Activated CD8-positive, alpha-beta memory T cell treated with anti-CD3 and anti-CD28 coated beads for 24 hours (primary cell): Measurements from ENCODE around the gene TMPRSS11B.
"Not testable (repeated sequence)": the region's sequence is repeated elsewhere in the genome, so short reads cannot be mapped to it uniquely, and the experiment has no call there.

ENCODE experiments used
- DNase-seq: peaks from one replicate; pipeline ENCODE4 v3.0.0-alpha.2; 2020

Gene TMPRSS11B, protein sequence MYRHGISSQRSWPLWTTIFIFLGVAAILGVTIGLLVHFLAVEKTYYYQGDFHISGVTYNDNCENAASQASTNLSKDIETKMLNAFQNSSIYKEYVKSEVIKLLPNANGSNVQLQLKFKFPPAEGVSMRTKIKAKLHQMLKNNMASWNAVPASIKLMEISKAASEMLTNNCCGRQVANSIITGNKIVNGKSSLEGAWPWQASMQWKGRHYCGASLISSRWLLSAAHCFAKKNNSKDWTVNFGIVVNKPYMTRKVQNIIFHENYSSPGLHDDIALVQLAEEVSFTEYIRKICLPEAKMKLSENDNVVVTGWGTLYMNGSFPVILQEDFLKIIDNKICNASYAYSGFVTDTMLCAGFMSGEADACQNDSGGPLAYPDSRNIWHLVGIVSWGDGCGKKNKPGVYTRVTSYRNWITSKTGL

DNA sequence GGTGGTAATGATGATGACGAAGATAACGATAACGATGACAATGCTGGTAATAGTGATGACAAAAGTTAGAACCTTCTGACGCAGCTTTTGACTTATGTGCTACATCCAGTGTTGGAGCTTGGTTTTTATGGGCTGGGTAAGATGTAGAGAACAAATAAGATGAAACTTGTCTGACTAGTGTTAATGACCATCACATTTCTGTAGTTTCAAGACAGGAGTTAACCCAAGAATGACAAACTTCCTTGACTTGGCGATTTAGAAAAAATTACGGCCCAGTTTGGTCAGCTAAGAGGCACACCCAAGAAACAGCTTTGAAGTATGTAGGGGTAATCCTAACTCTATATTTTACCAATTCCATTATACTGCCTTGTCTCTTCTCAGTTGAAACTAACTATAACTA, at the start of gene TMPRSS11B:
TSS of gene TMPRSS11B (minus strand) at position 101 of the 400 bp plus-strand sequence. CDS start 136 bp downstream, outside the sequence.
- DNase-seq = no peak

DNA sequence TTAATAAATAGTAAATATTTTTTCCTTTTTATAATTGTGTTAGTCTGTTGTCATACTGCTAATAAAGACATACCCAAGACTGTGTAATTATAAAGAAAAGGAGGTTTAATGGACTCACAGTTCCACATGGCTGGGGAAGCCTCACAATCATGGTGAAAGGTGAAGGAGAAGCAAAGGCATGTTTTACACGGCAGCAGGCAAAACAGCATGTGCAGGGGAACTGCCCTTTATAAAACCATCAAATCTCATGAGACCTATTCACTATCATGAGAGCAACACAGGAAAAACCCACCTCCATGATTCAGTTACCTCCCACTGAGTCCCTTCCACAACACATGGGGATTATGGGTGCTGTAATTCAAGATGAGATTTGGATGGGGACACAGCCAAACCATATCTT, 45.8 kb upstream of the TMPRSS11B start:
- DNase-seq = no peak

DNA sequence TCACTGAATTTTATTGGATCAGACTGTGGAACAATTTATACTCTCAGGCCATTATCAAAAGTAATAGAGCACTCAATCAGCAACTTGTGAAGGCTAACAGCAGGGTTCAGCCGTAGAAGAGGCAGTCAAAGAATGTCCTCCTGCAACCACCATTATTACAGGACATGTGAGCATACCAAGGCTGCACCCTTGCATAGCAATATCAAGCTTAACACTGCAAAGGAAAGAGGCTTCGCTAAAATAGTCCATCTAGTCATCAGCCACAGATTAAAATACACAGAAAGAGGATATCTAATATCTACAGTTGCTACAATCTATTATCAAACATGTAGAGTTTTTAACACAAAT, 42.9 kb upstream of the TMPRSS11B start:
- DNase-seq = no peak

DNA sequence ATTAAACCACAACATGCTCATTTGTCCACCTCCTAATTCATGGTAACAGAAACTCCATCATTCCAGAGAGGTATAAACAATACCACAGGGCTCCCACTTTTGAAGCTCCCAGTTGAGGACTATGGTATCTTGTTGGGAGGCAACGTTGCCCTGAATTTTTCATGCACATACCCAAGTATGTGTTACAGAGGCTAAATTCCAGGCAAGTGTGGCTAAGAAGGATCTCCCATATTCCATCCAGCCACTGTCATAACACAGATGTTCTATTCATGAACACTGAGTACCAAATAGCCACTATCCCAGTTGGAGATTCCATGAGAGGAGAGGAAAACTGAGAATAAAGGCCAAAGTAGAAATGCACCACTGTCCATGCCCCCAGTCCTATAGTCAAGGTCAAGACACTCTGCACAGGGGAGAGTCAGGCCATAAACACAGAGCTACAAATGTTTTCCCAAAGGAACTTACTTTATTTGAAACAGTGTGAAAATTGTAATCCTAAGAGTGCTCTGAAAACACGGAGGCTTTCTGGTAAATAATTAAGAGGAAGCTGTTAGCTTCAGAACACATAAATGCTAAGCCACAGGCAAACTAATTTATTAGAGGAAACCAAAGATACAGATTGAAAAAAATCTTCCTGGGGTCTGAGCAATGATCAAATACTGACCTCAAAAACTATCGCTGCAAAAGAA, 42.4 kb upstream of the TMPRSS11B start:
- no peak for DNase-seq

DNA sequence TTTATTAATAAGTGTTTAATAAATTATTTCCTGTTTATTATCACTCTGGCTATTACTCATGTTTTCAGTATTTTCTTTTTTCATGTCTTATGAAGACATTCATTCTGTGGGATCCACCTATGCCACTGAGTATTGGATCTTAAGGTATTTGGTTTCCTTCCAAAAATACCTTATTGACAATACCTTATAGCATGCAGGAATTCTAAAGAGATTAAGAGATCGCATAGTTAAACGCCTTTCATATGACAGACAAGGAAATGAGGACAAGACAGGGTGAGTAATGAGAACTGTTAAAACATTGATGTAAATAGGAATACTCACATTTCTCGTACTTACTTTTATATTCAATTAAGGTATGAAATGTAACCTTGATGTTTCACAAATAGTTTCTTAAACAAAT, 38.2 kb upstream of the TMPRSS11B start:
- DNase-seq = no peak

DNA sequence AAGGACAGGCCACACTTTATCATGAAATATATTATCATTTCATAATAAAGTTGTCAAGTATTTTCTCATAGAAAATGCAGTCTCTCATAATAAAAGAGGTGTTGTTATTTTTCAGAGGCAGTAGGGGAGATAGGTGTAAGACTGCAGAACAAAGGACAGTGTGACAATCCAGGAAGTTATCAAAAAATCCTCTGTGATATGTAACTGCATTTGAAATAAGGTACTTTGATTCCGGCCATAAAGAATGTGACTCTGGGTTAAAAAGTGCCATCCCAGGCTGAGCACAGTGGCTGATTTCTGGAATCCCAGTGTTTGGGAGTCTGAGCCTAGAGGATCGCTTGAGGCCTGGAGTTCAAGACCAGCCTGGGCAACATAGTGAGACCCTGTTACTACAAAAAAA, 37.6 kb upstream of the TMPRSS11B start:
- no peak for DNase-seq

DNA sequence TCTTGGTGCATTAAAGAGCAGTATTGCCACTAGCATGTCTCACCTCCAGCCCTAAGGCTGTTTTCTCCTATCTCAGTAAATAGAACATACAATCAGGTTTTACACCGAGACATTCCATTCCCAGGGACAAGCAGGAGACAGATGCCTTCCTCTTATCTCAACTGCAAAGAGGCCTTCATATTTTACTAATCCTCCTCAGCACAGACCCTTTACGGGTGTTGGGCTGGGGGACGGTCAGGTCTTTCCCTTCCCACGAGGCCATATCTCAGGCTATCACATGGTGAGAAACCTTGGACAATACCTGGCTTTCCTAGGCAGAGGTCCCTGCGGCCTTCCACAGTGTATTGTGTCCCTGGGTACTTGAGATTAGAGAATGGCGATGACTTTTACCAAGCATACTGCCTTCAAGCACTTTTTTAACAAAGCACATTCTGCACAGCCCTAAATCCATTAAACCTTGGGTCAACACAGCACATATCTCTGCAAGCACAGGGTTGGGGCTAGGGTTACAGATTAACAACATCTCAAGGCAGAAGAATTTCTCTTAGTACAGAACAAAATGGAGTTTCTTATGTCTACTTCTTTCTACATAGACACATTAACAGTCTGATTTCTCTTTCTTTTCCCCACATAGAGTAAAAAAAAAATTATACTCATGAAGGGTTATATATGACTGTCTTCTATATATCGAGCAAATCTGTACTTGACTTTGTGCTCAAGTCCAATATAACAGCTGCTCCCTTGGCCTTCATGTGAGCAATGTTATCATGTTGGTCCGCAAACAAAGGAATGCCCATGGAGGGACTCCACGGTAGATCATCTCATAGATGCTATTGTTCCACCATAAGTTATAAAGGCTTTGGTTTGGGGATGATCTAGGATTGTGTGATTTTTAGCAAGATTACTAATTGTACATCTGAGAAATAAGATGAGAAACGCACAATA, 36.6 kb upstream of the TMPRSS11B start:
- DNase-seq = not testable (repeated sequence)

DNA sequence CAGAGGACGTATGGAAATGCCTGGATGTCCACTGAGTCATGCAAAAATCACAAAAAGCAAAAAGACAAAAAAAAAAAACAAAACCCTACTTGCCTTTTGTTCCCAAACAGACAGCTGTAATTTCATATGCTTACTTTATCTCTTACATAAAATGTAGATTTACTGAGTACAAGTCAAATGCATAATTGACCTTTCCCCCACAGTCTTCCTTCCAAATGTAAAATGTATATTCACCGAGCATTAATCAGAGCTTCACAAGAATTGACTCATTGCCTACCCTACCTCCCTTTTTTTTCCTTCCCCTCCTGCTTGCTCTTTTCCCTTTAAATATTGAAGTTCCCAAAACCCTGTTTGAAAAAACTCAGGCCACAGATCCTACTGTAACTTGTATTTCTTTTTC, 32.5 kb upstream of the TMPRSS11B start:
- DNase-seq = no peak

DNA sequence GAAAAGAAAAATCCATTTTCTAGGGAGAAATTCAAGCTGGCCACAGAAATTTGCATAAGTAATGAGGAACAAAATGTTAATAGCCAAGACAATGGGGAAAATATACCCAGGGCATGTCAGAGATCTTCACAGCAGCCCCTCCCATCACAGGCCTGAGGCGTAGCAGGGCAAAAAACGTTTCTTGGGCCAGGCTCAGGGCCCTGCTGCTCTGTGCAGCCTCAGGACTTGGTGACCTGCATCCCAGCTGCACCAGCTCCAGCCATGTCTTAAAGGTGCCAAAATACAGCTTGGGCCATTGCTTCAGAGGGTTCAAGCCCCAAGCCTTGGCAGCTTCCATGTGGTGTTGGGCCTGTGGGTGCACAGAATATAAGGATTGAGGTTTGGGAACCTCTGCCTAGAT, 32.1 kb upstream of the TMPRSS11B start:
- no peak for DNase-seq

DNA sequence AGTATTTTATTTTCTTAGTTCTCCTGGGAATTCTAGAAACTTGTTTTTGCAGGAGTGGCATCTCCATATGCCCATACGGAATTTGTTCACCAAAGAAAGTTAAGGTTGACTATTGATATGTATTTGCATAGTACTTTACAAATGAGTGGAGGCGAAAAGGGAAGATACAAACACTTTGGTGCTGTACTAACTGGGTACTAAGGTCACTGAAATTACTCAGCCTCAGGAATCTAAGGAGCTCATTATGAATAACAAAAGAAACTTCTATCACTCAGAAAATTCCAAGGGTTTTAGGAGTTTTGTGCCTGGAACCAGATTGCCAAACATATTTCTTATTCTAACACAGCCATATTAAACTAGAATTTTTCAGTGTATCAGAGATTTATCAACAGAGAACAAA, 27.4 kb upstream of the TMPRSS11B start:
- no peak for DNase-seq

DNA sequence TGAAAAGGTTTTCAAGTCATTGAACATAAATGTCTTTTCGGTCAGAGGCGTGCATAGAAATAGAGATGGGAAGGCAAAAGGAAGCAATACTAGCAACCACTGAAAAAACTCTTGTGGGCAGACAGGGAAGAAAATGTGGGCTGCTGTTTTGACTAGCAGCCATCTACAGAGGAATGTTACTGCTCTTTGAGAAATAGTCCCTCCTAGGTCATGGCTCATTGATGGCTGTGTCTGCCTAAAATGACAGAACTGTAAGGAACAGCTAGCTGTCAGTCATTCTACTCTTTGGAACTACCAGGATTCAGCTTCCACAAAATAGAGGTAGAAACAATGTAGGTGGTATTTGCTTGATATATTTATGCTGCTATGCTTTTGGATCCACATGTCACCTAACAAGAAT, 26.9 kb upstream of the TMPRSS11B start:
- DNase-seq = no peak

DNA sequence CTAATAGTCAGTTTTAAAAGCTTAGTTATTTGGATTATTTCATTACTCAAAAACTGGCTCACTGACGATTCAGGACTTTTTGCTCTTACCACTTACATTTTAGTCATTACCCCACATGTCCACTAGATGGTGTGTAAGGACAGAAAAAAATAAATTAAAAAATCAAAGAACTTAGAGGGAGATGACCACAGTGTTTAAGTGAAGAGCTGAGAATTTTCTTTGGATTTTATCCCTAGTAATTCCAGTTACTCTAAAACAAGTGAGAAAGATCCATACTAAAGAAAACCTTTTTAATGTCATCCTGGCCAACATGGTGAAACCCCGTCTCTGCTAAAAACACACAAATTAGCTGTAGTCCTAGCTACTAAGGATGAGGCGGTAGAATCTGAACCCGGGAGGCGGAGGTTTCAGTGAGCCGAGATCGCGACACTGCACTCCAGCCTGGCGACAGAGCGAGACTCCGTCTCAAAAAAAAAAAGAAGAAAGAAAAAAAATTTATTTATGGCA, 26.4 kb upstream of the TMPRSS11B start:
- DNase-seq = no peak

DNA sequence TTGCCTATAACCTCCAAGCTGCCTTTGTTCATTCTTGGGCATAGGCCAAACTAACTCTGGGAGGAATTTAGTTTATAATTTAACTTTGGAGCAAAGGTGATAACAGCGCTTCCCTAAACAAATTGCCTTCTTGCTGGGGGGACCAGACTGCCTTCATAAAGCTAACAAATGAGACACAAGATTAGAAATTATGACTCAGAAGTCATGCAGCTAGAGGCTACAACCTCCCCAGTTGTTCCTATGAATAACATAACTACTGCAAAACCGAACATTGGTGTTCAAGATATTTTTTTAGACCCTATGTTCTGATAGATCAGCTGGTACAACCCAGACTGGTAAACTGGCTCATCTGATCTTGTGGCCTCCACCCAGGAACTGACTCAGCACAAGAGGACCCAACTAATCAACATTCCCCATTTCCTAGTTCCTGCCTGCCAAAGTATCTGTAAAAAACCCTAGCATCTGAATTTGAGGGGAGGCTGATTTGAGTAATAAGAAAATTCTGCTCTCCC, 22.0 kb upstream of the TMPRSS11B start:
- DNase-seq = no peak

DNA sequence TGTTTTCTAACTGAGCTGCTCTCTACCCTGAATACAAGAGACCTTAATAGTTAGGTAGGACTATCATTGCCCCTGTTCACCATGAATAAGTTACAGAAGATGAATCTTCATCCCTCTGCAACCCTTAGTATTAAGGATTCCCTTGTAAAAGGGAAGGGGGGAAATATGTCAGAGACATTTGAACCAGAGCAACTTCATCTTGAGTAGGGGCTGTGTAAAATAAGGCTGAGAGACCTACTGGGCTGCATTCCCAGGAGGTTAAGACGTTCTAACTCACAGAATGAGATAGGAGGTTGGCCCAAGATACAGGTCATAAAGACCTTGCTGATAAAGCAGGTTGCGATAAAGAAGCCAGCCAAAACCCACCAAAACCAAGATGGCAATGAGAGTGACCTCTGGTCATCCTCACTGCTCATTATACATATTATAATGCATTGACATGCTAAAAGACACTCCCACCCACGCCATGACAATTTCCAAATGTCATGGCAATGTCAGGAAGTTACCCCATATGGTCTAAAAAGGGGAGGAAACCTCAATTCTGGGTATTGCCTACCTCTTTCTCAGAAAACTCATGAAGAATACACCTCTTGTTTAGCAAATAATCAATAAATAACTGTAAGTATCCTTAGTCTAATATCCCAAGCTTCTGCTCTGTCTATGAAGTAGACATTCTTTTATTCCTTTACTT, 19.5 kb upstream of the TMPRSS11B start:
- DNase-seq = no peak

DNA sequence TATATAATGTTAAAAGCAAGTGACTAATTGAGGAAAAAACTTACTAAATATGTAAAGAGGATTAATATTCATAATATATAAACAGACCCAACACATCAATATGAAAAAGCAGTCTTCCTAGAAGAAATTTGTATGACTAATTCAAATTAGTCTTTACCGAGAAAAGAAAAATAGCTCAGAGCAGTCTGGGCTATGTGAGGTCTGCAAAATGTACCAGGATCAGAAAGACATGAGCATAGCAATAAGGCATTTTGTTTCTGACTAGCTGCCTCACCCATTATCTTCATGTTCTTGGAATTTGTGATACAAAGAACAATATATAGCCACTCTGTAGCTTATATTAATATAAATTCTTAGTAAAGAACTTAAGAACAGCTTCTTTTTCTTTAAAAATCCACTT, 13.7 kb upstream of the TMPRSS11B start:
- DNase-seq = no peak

DNA sequence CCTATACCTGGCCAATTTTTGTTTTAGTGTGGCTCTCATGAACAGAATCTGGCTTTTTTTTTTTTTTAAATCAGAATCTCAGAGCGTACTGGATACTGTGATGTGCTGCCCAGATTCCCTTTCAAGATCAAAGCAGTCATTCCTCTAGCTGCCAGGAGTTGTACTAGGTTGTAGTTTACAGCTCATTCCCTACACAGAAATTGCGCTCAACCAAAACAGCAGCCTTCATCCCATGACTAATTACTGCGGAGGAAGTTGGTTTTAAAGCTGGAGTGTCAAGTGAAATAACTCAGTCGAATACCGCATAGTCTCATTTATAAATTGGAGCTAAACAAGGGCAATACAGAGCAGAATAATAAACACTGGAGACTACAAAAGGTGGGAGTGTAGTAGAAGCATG, 12.2 kb upstream of the TMPRSS11B start:
- no peak for DNase-seq

DNA sequence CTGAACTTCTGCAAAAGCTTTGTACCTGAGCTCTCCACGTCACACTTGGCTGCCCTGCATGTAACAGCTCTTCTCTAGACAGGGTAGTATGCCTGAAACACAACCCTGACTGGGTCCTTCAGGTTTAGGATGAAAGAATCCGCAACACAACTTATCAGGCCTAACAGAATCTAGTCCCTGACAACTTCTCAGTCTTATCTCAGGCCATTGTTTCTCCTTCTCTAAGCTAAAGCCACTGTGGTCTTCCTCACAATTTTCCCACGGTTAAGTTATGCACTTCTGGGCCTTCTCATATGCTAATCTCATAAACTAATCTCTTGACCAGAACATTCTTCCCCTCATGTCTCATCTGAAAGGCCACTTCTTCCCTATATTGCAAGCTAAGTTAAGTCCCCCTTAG, 10.8 kb upstream of the TMPRSS11B start:
- no peak for DNase-seq

DNA sequence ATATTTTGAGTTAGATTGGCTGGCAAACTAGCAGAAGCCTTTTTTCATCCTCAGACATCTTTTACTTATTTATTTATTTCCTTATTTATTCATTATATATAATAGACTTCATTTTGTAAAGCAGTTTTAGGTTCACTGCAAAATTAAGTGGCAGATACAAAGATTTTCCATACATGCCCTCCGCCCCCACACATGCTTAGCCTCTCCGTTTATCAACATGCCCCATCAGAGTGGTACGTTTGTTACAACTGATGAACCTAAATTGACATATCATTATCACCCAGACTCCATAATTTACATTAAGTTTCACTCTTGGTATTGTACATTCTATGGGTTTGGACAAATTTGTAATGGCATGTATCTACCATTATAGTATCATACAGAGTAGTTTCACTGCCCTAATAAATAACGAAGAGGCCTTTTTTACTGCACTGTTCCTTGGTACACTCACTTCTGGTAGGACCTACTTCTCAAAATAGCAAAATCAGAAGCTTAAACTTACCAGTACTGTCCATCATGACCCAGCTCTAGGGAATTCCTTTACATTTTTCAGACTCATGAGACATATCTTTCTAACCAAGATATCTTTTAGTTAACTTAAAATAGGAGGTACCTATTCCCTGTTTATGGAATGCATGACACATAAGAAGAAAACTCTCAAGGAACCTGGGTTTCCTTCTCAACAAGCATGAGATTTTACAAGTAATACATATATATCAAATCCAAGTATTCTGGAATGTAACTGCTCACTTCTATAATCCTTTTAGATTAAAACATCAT, 4.8 kb upstream of the TMPRSS11B start:
- no peak for DNase-seq

DNA sequence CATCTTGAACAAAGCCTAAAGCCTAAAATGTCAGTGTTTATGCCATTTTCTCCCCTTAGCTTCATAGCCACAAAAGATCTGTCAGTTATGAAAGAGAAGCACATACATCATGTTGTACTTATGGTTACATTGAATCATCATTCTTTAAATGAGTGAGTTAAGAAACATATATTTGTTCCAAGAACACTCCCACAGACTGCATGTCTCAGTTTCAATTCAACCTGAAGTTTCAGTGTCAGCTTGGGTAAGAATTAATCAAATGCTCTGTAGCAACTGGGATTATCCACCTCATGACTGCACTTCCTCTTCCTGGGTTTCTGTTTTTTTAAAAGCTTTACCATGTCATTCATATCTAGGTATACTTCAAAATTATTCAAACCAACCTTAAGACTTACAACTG, 3.9 kb upstream of the TMPRSS11B start:
- no peak for DNase-seq

DNA sequence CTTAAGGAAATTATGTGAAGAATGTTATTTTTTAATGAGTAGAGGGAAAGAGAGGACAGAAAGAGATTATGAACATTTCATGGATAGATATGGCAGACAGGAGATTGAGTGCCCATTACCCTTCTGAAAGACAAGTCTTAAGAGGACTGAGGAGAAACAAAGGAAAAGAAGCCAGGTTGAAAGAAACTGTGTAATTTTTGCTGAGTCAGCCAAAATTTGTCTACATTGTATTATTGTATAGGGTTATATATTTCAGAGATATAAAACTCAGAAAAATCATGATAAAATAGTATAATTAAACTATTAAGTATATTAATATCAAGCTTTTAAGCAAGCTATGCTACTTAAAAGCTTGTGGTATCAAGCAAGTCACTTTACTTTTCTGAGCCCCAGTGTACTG, 4.9 kb downstream of the TMPRSS11B start:
- no peak for DNase-seq

DNA sequence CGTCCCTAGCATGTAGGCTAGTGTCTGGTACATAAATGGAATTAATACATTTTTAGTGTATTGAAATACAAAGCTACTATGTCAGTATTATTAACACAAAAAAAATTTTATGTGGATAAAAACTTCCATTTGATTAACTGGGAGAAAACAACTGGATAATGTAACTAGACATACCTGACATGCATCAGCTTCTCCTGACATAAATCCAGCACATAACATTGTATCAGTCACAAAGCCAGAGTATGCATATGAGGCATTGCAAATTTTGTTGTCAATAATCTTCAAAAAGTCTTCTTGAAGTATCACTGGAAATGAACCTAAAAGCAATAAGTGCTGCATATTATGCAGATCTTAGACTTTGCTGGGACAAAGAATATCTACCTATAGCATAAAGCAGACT, 16.9 kb downstream of the TMPRSS11B start:
- DNase-seq = no peak

DNA sequence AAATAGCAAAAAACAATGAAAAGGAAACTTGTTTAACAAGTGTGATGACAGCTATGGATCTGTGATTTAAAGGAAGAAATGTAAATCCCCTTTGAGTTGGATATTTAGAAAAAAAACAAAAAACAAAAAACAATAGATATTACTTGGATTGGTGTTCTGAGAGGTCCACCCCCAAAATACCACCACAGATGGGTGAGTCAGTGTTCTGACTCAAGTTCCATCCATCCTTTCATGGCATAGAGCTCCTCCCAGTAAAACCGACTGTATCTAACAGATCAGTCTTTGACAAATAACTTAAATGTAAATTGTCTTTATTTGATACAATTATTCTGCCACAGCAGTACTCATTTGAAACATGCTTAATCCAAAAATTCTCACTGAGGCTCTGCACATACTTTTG, 27.4 kb downstream of the TMPRSS11B start:
- DNase-seq = no peak
